Lower lobe of right lung (tissue), 2 donors: ENCODE measurements around the gene VPS29. TPM values are rescaled to one million over a fixed set of nuclear protein-coding genes. Genes with fewer than 3 reads are reported as not detected.
"Not testable (repeated sequence)": the region's sequence is repeated elsewhere in the genome, so short reads cannot be mapped to it uniquely, and the experiment has no call there.

Experiments
- ATAC-seq, 2 donors: fragments of 200-7000 bp; cut with Tn5 transposase; one replicate each; pipeline ENCODE4 v1.9.1; 2020 to 2022; ENCODE audit warnings: mild to moderate bottlenecking in 2 of 2, moderate library complexity in 2 of 2
- DNase-seq: peaks from one replicate; pipeline ENCODE4 v3.0.0-alpha.2; 2020
- H3K27ac ChIP-seq: fragments of 200-600 bp; one replicate; pipeline ENCODE4 v1.8.0; 2022
- H3K27me3 ChIP-seq: fragments of 200-600 bp; one replicate; pipeline ENCODE4 v1.8.0; 2022; ENCODE audit warnings: low read depth
- H3K36me3 ChIP-seq: fragments of 200-600 bp; one replicate; pipeline ENCODE4 v1.8.0; 2022; ENCODE audit warnings: mild to moderate bottlenecking
- H3K4me1 ChIP-seq: fragments of 200-600 bp; one replicate; pipeline ENCODE4 v1.8.0; 2022
- H3K4me3 ChIP-seq: fragments of 200-600 bp; one replicate; pipeline ENCODE4 v1.8.0; 2022; ENCODE audit warnings: mild to moderate bottlenecking
- H3K9me3 ChIP-seq: fragments of 200-600 bp; one replicate; pipeline ENCODE4 v1.8.0; 2022
- CTCF ChIP-seq: fragments of 200-600 bp; IDR thresholded peaks from one replicate; pipeline ENCODE4 v1.8.0; 2022; ENCODE audit warnings: antibody characterized with exemption, mild to moderate bottlenecking
- intact Hi-C: fragments of 100-400 bp; cut with DNase I; formaldehyde crosslinking; loops from one replicate; pipeline ENCODE4 v1.11.0; 2022
- total RNA-seq: library from RNA; stranded (reverse); fragmentation: NEBNext Ultra II Directional; extraction: Animal tissue kit (Norgen Biotek cat#: 25700); gene quantifications from one replicate; pipeline ENCODE4 v1.2.1, GENCODE V29; 2021
- donor health status: DM: no; HTN: yes; CAD: no; lungs with severe emphysema.

VPS29 gene
- total RNA-seq, 1 donor from 2014 or later = 102 TPM

- Histone ChIP-seq H3K27me3 (no peaks in the 10 kb centered on the region), H3K9me3 (no peaks in the 10 kb centered on the region), H3K4me1 (peaks cover 24% of the 10 kb centered on the region), H3K4me3 (peak overlapping the region; percentile 95), H3K36me3 (peaks cover 37% of the 10 kb centered on the region), H3K27ac (no peak overlapping the region)
- no peak for TF ChIP-seq CTCF
- ATAC-seq (no peak), DNase-seq (no peak)
- intact Hi-C loops = no loop called here
Observed at GRCh38 chr12:110466791-110467190, 35.1 kb downstream of the VPS29 start.

GRCh38 chr12:110465765-110466164, 36.1 kb downstream of the VPS29 start:
- DNase-seq, H3K4me3 ChIP-seq, H3K27me3 ChIP-seq, ATAC-seq, intact Hi-C loops, H3K27ac ChIP-seq, H3K9me3 ChIP-seq: not testable (repeated sequence)
- peaks cover 24% of the 10 kb centered on the region for H3K4me1 ChIP-seq
- H3K36me3 ChIP-seq = peaks cover 46% of the 10 kb centered on the region

GRCh38 chr12:110465024-110465423, 36.9 kb downstream of the VPS29 start:
- Histone ChIP-seq H3K27ac (no peak overlapping the region), H3K27me3 (no peaks in the 10 kb centered on the region), H3K9me3 (no peaks in the 10 kb centered on the region), H3K4me1 (peaks cover 24% of the 10 kb centered on the region), H3K36me3 (peaks cover 53% of the 10 kb centered on the region), H3K4me3 (no peak overlapping the region)
- intact Hi-C loops = no loop called here
- ATAC-seq (no peak), DNase-seq (no peak)
- no peak for TF ChIP-seq CTCF

- Histone ChIP-seq H3K36me3 (peaks cover 85% of the 10 kb centered on the region), H3K4me1 (peaks cover 11% of the 10 kb centered on the region)
- H3K9me3 ChIP-seq, H3K27ac ChIP-seq, intact Hi-C loops, H3K4me3 ChIP-seq, H3K27me3 ChIP-seq, ATAC-seq, DNase-seq: not testable (repeated sequence)
Observed at GRCh38 chr12:110461189-110461588, 40.7 kb downstream of the VPS29 start.

GRCh38 chr12:110458756-110459155, 43.2 kb downstream of the VPS29 start:
- intact Hi-C loops = no loop called here
- ATAC-seq (no peak), DNase-seq (no peak)
- Histone ChIP-seq H3K4me1 (peaks cover 11% of the 10 kb centered on the region), H3K27ac (no peak overlapping the region), H3K9me3 (no peaks in the 10 kb centered on the region), H3K27me3 (no peaks in the 10 kb centered on the region), H3K4me3 (no peak overlapping the region), H3K36me3 (peaks cover 85% of the 10 kb centered on the region)
- no peak for TF ChIP-seq CTCF

GRCh38 chr12:110453569-110454296, 48.2 kb downstream of the VPS29 start:
- Histone ChIP-seq H3K9me3 (no peaks in the 10 kb centered on the region), H3K4me3 (no peak overlapping the region), H3K27me3 (no peaks in the 10 kb centered on the region), H3K4me1 (peaks cover 18% of the 10 kb centered on the region), H3K36me3 (peaks cover 58% of the 10 kb centered on the region), H3K27ac (no peak overlapping the region)
- no peak for TF ChIP-seq CTCF
- DNase-seq (no peak), ATAC-seq (no peak)
- intact Hi-C loops = no loop called here
